ENCODE data around the gene C1orf159.

DNA sequence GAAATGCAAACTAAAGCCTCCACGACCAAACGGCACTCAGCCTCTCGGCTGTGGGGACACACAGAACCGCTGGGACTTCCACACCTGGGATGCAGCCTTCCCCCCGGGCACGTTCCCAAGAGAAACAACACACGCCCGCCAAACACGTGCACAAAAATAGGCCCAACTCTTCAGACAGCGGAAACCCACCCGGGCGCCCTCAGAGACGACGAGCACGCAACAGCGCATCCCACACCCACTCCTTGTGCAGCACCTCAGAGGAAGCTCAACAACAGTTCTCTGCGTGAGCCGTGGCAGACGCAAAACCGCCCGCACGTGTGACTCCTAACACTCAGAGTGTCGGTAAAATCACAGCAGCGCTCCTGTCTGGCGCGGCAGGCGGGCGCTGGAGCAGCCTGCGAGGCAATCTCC is 5.3 kb downstream of the C1orf159 start:
- TF ChIP-seq, protein P1, sequence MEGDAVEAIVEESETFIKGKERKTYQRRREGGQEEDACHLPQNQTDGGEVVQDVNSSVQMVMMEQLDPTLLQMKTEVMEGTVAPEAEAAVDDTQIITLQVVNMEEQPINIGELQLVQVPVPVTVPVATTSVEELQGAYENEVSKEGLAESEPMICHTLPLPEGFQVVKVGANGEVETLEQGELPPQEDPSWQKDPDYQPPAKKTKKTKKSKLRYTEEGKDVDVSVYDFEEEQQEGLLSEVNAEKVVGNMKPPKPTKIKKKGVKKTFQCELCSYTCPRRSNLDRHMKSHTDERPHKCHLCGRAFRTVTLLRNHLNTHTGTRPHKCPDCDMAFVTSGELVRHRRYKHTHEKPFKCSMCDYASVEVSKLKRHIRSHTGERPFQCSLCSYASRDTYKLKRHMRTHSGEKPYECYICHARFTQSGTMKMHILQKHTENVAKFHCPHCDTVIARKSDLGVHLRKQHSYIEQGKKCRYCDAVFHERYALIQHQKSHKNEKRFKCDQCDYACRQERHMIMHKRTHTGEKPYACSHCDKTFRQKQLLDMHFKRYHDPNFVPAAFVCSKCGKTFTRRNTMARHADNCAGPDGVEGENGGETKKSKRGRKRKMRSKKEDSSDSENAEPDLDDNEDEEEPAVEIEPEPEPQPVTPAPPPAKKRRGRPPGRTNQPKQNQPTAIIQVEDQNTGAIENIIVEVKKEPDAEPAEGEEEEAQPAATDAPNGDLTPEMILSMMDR (IDR thresholded peaks at IDR 0.05): no peak
- TF ChIP-seq POLR2A (IDR thresholded peaks at IDR 0.05): no peak
